GM21423 (cell line): ENCODE results near the gene IGF2.

Experiments
- ATAC-seq: cut with Tn5 transposase; IDR thresholded peaks from one replicate; pipeline ENCODE4 v1.9.1; 2021; ENCODE audit warnings: mild to moderate bottlenecking, moderate library complexity; ENCODE audit not compliant: unreplicated experiment

Gene IGF2

DNA sequence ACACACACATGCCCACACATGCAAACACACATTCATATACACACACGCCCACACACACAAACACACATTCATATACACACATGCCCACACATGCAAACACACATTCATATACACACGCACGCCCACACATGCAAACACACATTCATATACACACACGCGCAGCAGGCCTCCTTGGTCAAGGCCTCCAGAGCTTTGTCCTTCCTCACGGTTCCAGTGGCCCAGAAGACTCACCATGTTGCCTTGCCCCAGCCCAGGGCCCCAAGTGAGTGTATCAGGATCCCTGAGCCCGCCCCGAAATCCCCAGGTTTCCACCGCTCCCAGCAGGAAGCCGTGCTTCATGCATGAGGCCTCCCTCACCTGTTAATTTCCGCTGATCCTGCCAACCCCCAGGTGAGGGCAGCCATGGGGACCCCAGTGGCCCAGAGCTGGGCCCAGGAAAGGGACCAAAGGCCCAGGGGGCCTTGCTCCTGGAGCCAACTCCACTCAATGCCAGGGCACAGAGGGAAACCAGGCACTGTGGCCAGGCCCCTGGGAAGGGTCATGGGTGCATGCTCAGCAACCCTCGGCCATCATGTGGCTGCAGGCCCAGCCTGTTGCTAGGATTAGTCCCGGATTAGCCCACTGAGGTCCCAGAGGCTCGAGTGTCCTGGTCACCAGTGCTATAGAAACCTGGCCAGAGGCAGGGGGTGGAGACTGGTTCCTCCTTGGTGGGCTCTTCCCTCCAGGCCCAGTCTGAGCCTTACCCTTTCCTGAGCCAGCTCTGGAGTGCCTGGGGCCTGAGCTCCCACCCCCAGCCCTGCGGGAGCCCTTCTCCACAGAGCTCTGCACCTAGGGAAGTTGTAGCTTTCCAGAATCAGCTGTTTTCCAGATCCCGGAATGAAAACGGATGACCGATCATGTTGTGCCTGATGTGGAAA, 34.4 kb downstream of the IGF2 start:
- no peak for ATAC-seq

GRCh38 chr11:2103668-2104523, 35.3 kb downstream of the IGF2 start:
- no peak for ATAC-seq

DNA sequence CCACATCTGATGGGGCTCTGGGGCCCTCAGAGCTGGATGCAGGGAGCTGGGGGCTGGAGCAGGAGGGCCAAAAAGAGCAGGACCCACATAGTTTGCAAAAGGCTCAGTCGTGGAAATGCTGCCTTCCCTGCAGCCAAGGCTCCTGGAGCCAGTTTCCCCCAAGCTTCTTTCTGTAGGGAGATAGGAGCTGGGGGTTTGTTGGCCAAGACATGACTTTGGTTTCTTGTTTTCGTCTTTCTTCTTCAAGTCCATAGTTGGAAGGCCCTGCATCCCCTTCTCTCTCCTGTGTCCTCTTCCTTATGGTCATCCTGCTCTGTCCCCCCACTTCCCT, 36.3 kb downstream of the IGF2 start:
- no peak for ATAC-seq

DNA sequence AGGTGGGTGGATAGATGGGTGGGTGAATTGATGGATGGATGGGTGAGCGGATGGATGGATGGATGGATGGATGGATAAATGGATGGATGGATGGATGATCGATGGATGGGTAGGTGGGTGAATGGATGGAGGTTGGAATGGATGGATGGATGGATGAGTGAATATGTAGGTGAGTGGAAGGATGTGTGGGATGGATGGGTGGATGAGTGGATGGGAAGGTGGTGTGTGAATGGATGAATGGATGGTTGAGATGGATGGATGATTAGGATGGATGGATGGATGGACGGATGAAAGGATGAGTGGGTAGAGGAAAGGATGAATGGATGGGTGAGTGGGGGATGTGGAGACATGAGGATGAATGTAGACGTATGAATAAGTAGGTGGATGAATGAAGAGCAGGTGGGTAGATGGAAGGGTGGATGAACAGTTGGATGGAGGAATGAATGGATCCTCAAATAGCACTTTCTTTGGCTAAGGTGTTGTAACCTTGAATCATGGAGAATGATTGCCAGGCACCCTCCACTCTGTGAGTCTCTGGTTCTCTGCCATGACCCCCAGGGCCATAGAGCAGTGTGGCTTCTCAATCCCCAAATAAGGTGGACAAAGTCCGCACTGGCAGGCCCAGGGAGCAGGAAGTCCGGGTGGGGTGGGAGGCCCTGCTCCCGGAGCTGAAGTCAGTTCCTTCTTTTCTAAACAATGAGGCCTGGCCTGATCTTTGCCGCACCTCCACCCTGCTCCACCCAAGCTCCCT, 36.9 kb downstream of the IGF2 start:
- no peak for ATAC-seq

DNA sequence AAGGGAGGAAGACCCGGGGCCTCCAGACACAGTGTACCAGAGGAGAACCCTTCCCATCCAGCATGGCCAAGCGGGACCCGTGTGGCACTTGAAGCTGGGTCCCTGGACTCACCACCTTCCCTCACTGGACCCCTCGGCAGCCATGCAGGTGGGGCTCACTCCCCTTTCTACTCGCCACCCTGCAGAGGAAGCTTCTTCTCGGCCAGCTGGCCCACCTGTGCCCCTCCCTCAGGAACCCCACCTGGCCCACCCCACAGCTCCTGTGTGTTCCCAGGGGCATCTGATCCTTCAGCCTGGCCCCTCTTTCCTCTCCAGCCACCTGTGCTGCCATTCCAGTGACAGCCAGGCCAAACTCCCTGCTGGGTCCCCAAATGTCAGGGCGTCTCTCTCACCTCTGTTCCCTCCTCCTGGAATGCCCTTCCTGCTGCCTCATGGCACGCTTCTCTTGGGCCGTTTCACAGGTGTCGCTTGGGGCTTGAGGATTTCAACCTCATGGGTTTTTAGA, 38.0 kb downstream of the IGF2 start:
- no peak for ATAC-seq

GRCh38 chr11:2100361-2101170, 38.6 kb downstream of the IGF2 start:
- no peak for ATAC-seq

- no peak for ATAC-seq
Observed at GRCh38 chr11:2099516-2100349, 39.5 kb downstream of the IGF2 start.

GRCh38 chr11:2098691-2099515, 40.3 kb downstream of the IGF2 start:
- no peak for ATAC-seq

- no peak for ATAC-seq
Observed at GRCh38 chr11:2097998-2098690, 41.0 kb downstream of the IGF2 start.

DNA sequence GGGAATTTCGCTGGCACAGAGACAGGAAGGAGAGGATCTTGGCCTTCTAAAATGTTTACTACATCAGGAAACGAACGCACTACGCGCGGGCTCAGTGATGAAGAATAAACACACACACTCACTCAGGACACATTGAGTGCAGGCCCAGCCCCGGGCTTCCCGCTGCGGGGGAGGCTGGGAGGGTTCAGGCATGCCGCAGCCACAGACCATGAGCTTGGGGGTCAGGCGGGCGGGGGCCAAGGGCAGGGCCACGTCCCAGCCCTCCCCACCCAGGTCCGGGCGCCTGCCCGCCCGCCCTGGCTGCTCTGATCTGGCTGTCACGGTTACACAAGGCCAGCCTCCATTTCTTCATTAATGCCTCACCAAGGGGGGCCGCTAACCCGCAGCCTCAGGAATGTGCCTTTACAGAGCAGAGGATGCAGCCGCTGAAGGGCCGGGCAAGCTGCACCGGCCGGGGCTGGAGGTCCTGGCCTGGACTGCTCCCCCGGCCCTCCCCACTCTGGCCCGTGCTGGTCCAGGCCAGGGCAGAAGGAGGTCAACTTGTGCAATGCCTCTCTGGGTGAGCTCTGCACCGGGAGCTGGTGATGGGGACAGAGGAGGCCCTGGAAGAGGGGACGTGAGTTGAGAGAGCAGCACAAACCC, 41.7 kb downstream of the IGF2 start:
- ATAC-seq = no peak

DNA sequence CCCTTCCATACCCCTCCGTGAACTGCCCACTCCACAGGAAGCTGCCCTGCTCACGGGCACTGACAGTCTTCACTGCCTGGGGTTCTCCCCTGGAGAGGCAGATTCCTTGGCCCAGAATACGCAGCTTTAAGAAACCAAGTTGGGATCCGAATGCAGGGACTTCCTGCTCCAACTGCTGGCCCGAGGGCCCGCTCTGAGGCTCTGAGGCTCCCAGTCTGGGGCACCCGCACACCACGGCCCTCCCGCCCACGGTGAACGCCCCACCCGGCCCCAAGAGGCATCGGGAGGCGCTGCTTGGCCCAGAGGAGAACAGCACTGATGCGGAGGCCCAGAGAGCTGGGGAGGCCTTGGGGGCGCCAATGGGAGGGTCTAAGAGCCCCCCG, 42.3 kb downstream of the IGF2 start:
- ATAC-seq = no peak

- ATAC-seq = no peak
Observed at GRCh38 chr11:2096011-2096918, 42.9 kb downstream of the IGF2 start.

GRCh38 chr11:2095542-2095941, 43.6 kb downstream of the IGF2 start:
- no peak for ATAC-seq

GRCh38 chr11:2095198-2095520, 44.0 kb downstream of the IGF2 start:
- ATAC-seq = no peak

- no peak for ATAC-seq
Observed at GRCh38 chr11:2094354-2095197, 44.6 kb downstream of the IGF2 start.
